ENCODE measurements around the gene AP1S1. TPM values are rescaled to one million over a fixed set of nuclear protein-coding genes. Genes with fewer than 3 reads are reported as not detected.
A peak's percentile ranks its signal among the peaks of the same experiment; 100 is the strongest.
"Not testable (repeated sequence)": the region's sequence is repeated elsewhere in the genome, so short reads cannot be mapped to it uniquely, and the experiment has no call there.

Gene AP1S1
- total and polyA plus RNA-seq, 2 donors (not counting 3 experiments of a cell fraction or from before 2014, with no cell fraction given): 93.3 to 106 TPM

GRCh38 chr7:101121631-101121990 lies 32.7 kb upstream of the AP1S1 start:
- Histone ChIP-seq H3K79me2 (ENCODE audit: control insufficient read depth, insufficient read depth, low read length) (peaks cover 20% of the 10 kb centered on the region), H3K4me1 (ENCODE audit: control insufficient read depth, extremely low read depth, insufficient read depth, low read length) (peaks cover 75% of the 10 kb centered on the region), H3K27ac (ENCODE audit: insufficient read depth, low read depth, low read length) (peak overlapping the region; percentile 83), H3K9ac (replicated peaks; ENCODE audit: extremely low read depth, insufficient read depth, low read length) (peak overlapping the region; percentile 95)
- FAIRE-seq; H3K9me1 ChIP-seq (replicated peaks; ENCODE audit: control insufficient read depth, extremely low read depth, insufficient read depth, low read length); DNase-seq (ENCODE audit: low read depth, low spot score); H3K4me2 ChIP-seq (ENCODE audit: insufficient read depth, low read length); H3K27me3 ChIP-seq (ENCODE audit: control insufficient read depth in 2 of 2, insufficient read depth in 2 of 2, low read length in 2 of 2); H2AFZ ChIP-seq (ENCODE audit: low read depth, low read length); dilution Hi-C loops (cut with MboI; ENCODE audit: extremely low pct_ligation_motif_present, low sequenced_read_pairs); H4K20me1 ChIP-seq (replicated peaks; ENCODE audit: control insufficient read depth, extremely low read depth, insufficient read depth, low read length); H3K9me3 ChIP-seq (replicated peaks; ENCODE audit: control insufficient read depth, insufficient read depth, low read length); H3K4me3 ChIP-seq (replicated peaks in 1 of 3; ENCODE audit: insufficient read depth in 1 of 3, low read depth in 1 of 3, low read length in 3 of 3); H3K36me3 ChIP-seq (ENCODE audit: control insufficient read depth in 2 of 2, extremely low read depth in 1 of 2, insufficient read depth in 2 of 2, low read length in 2 of 2): not testable (repeated sequence)
- intact Hi-C loops (cut with micrococcal nuclease): loop anchor here (10.0 kb wide), 1 partner anchor 1017 kb away; the partner anchor contains the start of genes AP4M1 and MCM7
- POLR2A ChIA-PET: interaction anchor here (1.1 to 3.9 kb wide), 5 partner anchors 9 to 27 kb away, joined by 4 to 49 read pairs (median 14); no protein-coding TSS in a partner anchor
- CTCF ChIA-PET: interaction anchor here (1.0 to 3.5 kb wide), 4 partner anchors 9 to 26 kb away, joined by 3 to 25 read pairs (median 18); no protein-coding TSS in a partner anchor
- BruUV-seq (replicated peaks): TSS peak; percentile 2

DNA sequence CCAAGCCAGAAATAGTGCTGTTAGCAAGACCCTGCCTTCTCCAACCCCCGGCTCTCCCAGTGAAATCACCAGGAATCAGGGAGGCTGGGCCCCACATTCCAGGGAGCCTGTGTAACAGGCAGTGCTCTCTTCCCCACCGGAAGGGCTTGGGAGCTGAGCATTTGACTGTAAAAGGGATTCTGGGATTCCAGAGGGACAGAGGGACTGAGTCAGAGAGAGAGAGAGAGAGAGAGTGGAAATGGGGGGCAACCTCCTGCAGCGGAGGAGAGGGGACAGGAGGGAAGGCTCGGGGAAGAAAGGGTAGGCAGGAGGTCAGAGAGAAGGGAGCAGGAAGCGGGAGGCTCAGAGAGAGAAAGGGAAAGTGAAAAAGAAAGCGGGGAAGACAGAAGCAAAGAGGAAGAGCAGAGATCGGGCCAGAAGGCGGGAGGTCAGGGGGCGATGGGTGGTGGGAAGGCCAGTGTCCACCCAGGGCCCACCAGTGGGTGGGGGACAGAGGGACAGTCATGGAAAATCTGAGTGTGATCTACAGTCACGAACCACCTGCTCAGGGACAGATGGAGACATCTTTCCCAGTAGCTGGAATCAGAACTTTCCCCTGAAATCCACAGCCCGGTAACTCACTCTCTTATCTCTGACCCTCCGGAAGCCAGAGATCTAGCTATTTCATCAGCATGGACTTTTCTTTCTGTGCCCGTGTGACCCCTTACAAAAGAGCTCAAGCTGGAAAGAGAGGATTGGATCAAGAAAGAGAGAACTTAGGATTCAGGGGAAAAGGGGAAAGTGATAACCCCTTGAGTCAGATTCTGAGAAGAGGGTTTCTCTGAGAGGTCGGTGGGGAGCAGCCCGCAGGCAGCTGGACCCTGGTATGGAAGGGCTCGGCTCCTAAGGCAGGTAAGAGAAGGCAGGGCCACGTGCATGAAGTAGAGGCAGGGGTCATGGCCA lies 32.0 kb upstream of the AP1S1 start:
- BruUV-seq (replicated peaks): no TSS peak
- intact Hi-C loops (cut with micrococcal nuclease): loop anchor here (1.0 to 10.0 kb wide), 3 partner anchors 10 to 1017 kb away; partner anchors contain the start of genes AP4M1 and MCM7

More for the DNA sequence above, 32.0 kb upstream of the AP1S1 start:
- no peaks in the 10 kb centered on the region for H3K9me3 ChIP-seq (replicated peaks; ENCODE audit: control insufficient read depth, insufficient read depth, low read length)
- FAIRE-seq (peak; percentile 99), DNase-seq (ENCODE audit: low read depth, low spot score) (peak; percentile 96)
- H3K9me1 ChIP-seq (replicated peaks; ENCODE audit: control insufficient read depth, extremely low read depth, insufficient read depth, low read length): no peaks in the 10 kb centered on the region
- peak overlapping the region; percentile 82 for H3K4me2 ChIP-seq (ENCODE audit: insufficient read depth, low read length)
- no peaks in the 10 kb centered on the region for H3K36me3 ChIP-seq (ENCODE audit: control insufficient read depth in 2 of 2, extremely low read depth in 1 of 2, insufficient read depth in 2 of 2, low read length in 2 of 2)
- H3K4me3 ChIP-seq (replicated peaks in 1 of 3; ENCODE audit: insufficient read depth in 1 of 3, low read depth in 1 of 3, low read length in 3 of 3): peak overlapping the region in 2 of 3 experiments; percentile 16 to 30
- H3K27ac ChIP-seq (ENCODE audit: insufficient read depth, low read depth, low read length): peak overlapping the region; percentile 83
- peaks cover 70% of the 10 kb centered on the region for H3K4me1 ChIP-seq (ENCODE audit: control insufficient read depth, extremely low read depth, insufficient read depth, low read length)
- no peaks in the 10 kb centered on the region for H3K27me3 ChIP-seq (ENCODE audit: control insufficient read depth in 2 of 2, insufficient read depth in 2 of 2, low read length in 2 of 2)
- H3K79me2 ChIP-seq (ENCODE audit: control insufficient read depth, insufficient read depth, low read length): peaks cover 23% of the 10 kb centered on the region
- ChIA-PET CTCF (interaction anchor here (0.7 to 3.5 kb wide), 8 partner anchors 9 to 45 kb away, joined by 3 to 25 read pairs (median 7); no protein-coding TSS in a partner anchor), POLR2A (interaction anchor here (1.1 to 3.9 kb wide), 9 partner anchors 9 to 35 kb away, joined by 3 to 49 read pairs (median 6); no protein-coding TSS in a partner anchor)
- dilution Hi-C loops (cut with MboI; ENCODE audit: extremely low pct_ligation_motif_present, low sequenced_read_pairs): no loop called here
- TF ChIP-seq GATA2 (IDR thresholded peaks at IDR 0.05; ENCODE audit: insufficient read depth, insufficient read length, low read depth, low read length) (peak; percentile 73), EZH2 (IDR thresholded peaks at IDR 0.05; ENCODE audit: borderline replicate concordance, low read depth, low read length, severe bottlenecking) (no peak), JUN (IDR thresholded peaks at IDR 0.05; ENCODE audit: borderline replicate concordance, insufficient read depth, insufficient read length, low read depth) (peak; percentile 83), CTCF (IDR thresholded peaks at IDR 0.05; ENCODE audit: extremely low read depth in 1 of 2, insufficient read depth in 1 of 2, low read depth in 1 of 2, low read length in 2 of 2) (no peak), MYC (IDR thresholded peaks at IDR 0.05; ENCODE audit: low read depth, low read length) (no peak), POLR2A (IDR thresholded peaks at IDR 0.05; ENCODE audit: low read depth, low read length) (no peak), POLR2AphosphoS5 (IDR thresholded peaks at IDR 0.05; ENCODE audit: insufficient read depth, low read depth, low read length) (peak; percentile 95), MAX (IDR thresholded peaks at IDR 0.05; ENCODE audit: insufficient read depth, insufficient read length) (no peak), FOS (IDR thresholded peaks at IDR 0.05; ENCODE audit: borderline replicate concordance, insufficient read depth, low read length) (peak; percentile 95)
- H3K9ac ChIP-seq (replicated peaks; ENCODE audit: extremely low read depth, insufficient read depth, low read length): peak overlapping the region; percentile 95
- H4K20me1 ChIP-seq (replicated peaks; ENCODE audit: control insufficient read depth, extremely low read depth, insufficient read depth, low read length): no peaks in the 10 kb centered on the region
- H2AFZ ChIP-seq (ENCODE audit: low read depth, low read length): no peak overlapping the region

Data from endothelial cell of umbilical vein (primary cell).